HG02970 (cell line): Measurements from ENCODE around the gene GGACT.

Source experiments
- ATAC-seq: cut with Tn5 transposase; IDR thresholded peaks from one replicate; pipeline ENCODE4 v1.9.1; 2021; ENCODE audit warnings: mild to moderate bottlenecking, moderate library complexity, moderate number of reproducible peaks; ENCODE audit not compliant: unreplicated experiment, low FRiP score

The GGACT gene

DNA sequence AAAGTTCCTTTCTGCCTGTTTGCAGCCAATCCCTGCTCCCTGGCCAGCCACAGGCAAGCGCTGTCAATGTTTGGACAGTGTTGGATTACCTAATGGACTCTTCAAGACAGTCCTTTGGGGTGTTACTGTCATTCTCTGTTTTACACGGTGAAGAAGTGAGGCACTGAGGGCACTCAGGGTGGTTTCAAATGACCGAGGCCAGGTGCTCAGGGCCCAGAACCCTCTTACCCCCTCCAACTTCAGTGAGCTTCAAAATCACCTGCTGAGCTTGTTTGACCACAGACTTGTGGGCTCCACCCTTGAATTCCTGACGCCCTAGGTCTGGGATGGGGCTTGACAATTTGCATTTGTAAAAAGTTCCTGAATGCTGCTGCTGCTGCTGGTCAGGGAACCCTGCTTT, 97.9 kb downstream of the GGACT start:
- no peak for ATAC-seq

DNA sequence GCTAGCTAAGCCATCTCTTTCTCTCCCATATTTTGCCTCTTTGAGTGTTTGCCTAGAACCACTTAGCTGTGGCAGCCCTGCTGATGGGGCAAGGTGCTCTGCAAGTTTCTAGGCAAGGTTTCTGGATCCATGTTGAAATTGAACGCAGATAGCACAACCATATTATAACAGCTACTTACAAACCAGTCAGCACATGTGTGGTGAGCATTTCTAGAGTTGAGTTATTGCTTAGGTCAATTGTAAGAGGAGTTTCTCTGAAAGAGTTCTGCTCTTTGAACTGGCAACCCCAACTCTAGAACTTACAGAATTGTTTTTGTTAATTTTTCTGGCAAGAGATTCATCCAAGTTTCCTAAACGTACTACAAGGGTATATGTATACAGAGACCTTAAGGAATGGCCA, 103.3 kb downstream of the GGACT start:
- no peak for ATAC-seq

DNA sequence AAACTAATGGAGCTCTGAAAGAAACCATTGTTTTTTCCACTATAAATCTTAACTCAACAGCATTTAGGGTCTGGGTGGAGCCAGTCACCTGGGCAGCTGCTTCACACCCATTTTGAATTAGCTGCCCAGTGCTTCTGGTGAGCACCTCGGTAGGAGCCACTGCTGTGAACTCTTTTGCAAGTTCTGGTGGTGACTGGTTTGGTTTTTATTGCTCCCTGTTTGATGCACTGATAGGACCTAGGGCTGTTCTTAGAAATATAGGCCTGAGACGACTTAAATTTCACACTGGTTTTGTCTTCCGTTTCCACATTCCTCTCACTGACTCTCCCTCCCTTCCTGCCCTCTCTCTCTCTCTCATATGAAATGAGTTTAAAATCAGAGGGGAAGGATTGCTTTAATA, 103.9 kb downstream of the GGACT start:
- ATAC-seq: no peak

- no peak for ATAC-seq
These were observed 104.7 kb downstream of the GGACT start for GRCh38 chr13:100483841-100484381.

- ATAC-seq: no peak
These were observed 105.5 kb downstream of the GGACT start for GRCh38 chr13:100483139-100483538.

DNA sequence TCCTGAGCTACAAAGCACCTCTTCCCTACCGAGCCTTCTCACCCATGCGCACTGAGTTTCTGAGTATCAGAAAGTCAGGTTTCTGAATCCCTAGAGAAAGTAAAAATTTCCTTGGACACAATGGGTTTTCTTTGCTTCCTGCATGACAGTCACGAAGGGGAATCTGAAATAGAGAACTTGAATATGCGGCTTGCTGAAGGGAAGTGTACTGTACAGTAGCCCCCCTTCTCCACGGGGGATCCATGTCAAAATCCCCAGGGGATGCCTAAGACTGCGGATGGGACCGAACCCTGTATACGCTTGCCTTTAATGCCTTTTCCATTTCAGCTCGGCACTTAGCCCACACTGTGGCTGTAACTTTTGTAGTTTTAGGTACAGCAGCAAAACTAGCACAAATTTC, 107.9 kb downstream of the GGACT start:
- ATAC-seq: no peak
